Measurements from ENCODE around the gene ALPK1. TPM values are rescaled to one million over a fixed set of nuclear protein-coding genes. Genes with fewer than 3 reads are reported as not detected.
"Not testable (repeated sequence)": the region's sequence is repeated elsewhere in the genome, so short reads cannot be mapped to it uniquely, and the experiment has no call there.

ALPK1 gene
- total RNA-seq, 1 donor from 2014 or later: 1.4 TPM

DNA sequence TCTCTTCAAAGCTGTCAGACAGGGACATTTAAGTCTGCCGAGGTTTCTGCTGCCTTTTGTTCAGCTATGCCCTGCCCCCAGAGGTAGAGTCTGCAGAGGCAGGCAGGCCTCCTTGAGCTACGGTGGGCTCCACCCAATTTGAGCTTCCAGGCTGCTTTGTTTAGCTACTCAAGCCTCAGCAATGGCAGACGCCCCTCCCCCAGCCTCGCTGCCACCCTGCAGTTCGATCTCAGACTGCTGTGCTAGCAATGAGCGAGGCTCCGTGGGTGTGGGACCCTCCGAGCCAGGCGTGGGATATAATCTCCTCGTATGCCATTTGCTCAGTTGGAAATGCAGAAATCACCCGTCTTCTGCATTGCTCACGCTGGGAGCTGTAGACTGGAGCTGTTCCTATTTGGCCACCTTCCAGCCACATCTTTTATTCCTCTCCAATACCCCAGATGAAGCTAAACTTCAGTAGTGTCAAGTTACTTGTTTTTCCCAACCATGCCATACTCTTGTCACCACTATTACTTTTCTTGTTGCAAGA is 12.2 kb downstream of the ALPK1 start:
- peak overlapping the region; percentile 17 for H3K4me3 ChIP-seq (ENCODE audit: insufficient read depth, low read depth, low read length)
- H3K4me3 Mint-ChIP-seq (ENCODE audit: unreplicated experiment); H3K4me1 ChIP-seq (ENCODE audit: insufficient read depth, low read length); H3K9me3 Mint-ChIP-seq (ENCODE audit: unreplicated experiment); H3K27me3 ChIP-seq (ENCODE audit: insufficient read depth, low read length); H3K9ac ChIP-seq (ENCODE audit: low read length); DNase-seq (ENCODE audit: low read depth); H3K4me1 Mint-ChIP-seq (ENCODE audit: low read depth, unreplicated experiment); H3K9me3 ChIP-seq (ENCODE audit: insufficient read depth, low read depth, low read length); H3K79me2 ChIP-seq (ENCODE audit: insufficient read depth, low read length); H3K27ac ChIP-seq (ENCODE audit: low read depth, low read length); H3K27ac Mint-ChIP-seq (ENCODE audit: unreplicated experiment); H3K27me3 Mint-ChIP-seq (ENCODE audit: low read depth, unreplicated experiment); H4K20me1 ChIP-seq (ENCODE audit: insufficient read depth, low read length); H3K36me3 ChIP-seq (ENCODE audit: insufficient read depth, low read length); H2AFZ ChIP-seq (ENCODE audit: low read depth, low read length); H3K36me3 Mint-ChIP-seq (ENCODE audit: low read depth, unreplicated experiment); FAIRE-seq: not testable (repeated sequence)
- H3K4me2 ChIP-seq (ENCODE audit: low read length): peak overlapping the region; percentile 77

DNA sequence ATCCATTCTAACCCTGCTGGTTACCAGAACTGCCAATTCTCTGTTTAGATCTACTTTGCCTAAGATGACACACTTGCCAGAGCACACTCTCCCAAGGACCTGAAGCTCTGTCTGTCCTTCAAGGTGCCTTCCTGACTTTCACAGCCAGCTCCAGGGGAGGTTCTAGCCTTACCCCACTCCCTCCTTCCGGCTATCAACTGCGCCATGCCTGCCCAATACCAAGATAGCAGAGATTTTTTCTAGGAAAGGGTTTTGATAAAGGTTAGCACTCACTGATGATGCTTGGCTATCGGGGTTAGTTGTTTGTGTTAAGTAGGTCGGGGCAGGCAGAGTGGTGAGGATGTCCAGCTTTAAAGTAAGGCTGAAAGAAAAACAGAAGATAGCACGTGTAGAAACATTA is 14.3 kb downstream of the ALPK1 start:
- Histone ChIP-seq H2AFZ (ENCODE audit: low read depth, low read length) (no peak overlapping the region), H3K9ac (ENCODE audit: low read length) (no peak overlapping the region), H3K4me3 (ENCODE audit: insufficient read depth, low read depth, low read length) (no peak overlapping the region), H3K4me2 (ENCODE audit: low read length) (no peak overlapping the region), H3K9me3 (ENCODE audit: insufficient read depth, low read depth, low read length) (no peaks in the 10 kb centered on the region), H3K36me3 (ENCODE audit: insufficient read depth, low read length) (no peaks in the 10 kb centered on the region), H3K27ac (ENCODE audit: low read depth, low read length) (no peak overlapping the region), H4K20me1 (ENCODE audit: insufficient read depth, low read length) (no peaks in the 10 kb centered on the region), H3K4me1 (ENCODE audit: insufficient read depth, low read length) (no peaks in the 10 kb centered on the region), H3K27me3 (ENCODE audit: insufficient read depth, low read length) (no peaks in the 10 kb centered on the region), H3K79me2 (ENCODE audit: insufficient read depth, low read length) (no peaks in the 10 kb centered on the region)
- Mint-ChIP-seq H3K27ac (ENCODE audit: unreplicated experiment) (no peak overlapping the region), H3K4me3 (ENCODE audit: unreplicated experiment) (no peak overlapping the region), H3K9me3 (ENCODE audit: unreplicated experiment) (peaks cover 9% of the 10 kb centered on the region), H3K4me1 (ENCODE audit: low read depth, unreplicated experiment) (peaks cover 4% of the 10 kb centered on the region), H3K36me3 (ENCODE audit: low read depth, unreplicated experiment) (peaks cover 2% of the 10 kb centered on the region), H3K27me3 (ENCODE audit: low read depth, unreplicated experiment) (peaks cover 6% of the 10 kb centered on the region)
- FAIRE-seq: no peak
- TF ChIP-seq, protein P1, sequence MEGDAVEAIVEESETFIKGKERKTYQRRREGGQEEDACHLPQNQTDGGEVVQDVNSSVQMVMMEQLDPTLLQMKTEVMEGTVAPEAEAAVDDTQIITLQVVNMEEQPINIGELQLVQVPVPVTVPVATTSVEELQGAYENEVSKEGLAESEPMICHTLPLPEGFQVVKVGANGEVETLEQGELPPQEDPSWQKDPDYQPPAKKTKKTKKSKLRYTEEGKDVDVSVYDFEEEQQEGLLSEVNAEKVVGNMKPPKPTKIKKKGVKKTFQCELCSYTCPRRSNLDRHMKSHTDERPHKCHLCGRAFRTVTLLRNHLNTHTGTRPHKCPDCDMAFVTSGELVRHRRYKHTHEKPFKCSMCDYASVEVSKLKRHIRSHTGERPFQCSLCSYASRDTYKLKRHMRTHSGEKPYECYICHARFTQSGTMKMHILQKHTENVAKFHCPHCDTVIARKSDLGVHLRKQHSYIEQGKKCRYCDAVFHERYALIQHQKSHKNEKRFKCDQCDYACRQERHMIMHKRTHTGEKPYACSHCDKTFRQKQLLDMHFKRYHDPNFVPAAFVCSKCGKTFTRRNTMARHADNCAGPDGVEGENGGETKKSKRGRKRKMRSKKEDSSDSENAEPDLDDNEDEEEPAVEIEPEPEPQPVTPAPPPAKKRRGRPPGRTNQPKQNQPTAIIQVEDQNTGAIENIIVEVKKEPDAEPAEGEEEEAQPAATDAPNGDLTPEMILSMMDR (IDR thresholded peaks at IDR 0.05; ENCODE audit: insufficient read depth, low read depth, low read length): no peak
- no peak for TF ChIP-seq EZH2 (IDR thresholded peaks at IDR 0.05; ENCODE audit: insufficient read depth, low read length)
- DNase-seq (ENCODE audit: low read depth): no peak

DNA sequence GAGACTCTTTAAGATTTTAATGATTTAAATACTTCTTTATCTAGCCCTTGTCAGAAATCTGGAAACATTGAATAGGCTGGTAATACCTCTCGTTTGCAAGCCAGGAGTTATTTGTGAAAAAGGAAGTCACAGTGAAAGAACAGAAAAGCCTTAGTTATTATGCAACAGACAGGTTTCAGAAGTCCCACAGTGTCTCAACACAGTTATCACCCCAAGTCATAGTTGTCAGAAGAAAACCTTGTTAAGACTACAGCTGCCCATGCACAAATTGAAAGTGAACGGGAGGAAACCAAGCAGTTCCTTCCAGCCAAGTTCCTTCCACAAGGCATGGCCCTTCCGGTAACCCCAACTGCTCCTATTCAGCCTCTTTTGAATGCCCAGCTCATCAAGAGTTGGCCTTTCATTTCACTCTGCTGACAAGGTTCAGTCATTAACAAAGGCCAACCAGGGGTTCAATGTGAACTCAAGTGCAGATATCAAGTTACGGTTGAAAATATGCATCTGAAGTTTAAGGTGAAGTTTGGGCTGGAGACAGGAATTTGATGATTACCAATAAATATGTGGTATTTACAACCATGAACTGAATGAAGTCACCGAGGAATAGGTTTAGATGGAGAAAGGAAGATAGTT is 15.6 kb downstream of the ALPK1 start:
- H2AFZ ChIP-seq (ENCODE audit: low read depth, low read length): no peak overlapping the region
- no peak overlapping the region for H3K4me2 ChIP-seq (ENCODE audit: low read length)
- no peaks in the 10 kb centered on the region for H3K36me3 ChIP-seq (ENCODE audit: insufficient read depth, low read length)
- peaks cover 5% of the 10 kb centered on the region for H3K9me3 Mint-ChIP-seq (ENCODE audit: unreplicated experiment)
- no peak for FAIRE-seq
- no peak for DNase-seq (ENCODE audit: low read depth)
- H3K27me3 ChIP-seq (ENCODE audit: insufficient read depth, low read length): no peaks in the 10 kb centered on the region
- no peak overlapping the region for H3K9ac ChIP-seq (ENCODE audit: low read length)
- no peaks in the 10 kb centered on the region for H4K20me1 ChIP-seq (ENCODE audit: insufficient read depth, low read length)
- H3K27me3 Mint-ChIP-seq (ENCODE audit: low read depth, unreplicated experiment): no peaks in the 10 kb centered on the region
- TF ChIP-seq EZH2 (IDR thresholded peaks at IDR 0.05; ENCODE audit: insufficient read depth, low read length): no peak
- TF ChIP-seq, protein P1 (IDR thresholded peaks at IDR 0.05; ENCODE audit: insufficient read depth, low read depth, low read length): no peak
- no peaks in the 10 kb centered on the region for H3K79me2 ChIP-seq (ENCODE audit: insufficient read depth, low read length)
- no peaks in the 10 kb centered on the region for H3K9me3 ChIP-seq (ENCODE audit: insufficient read depth, low read depth, low read length)
- no peak overlapping the region for H3K27ac Mint-ChIP-seq (ENCODE audit: unreplicated experiment)
- H3K4me1 Mint-ChIP-seq (ENCODE audit: low read depth, unreplicated experiment): peaks cover 4% of the 10 kb centered on the region
- H3K27ac ChIP-seq (ENCODE audit: low read depth, low read length): no peak overlapping the region
- no peak overlapping the region for H3K4me3 ChIP-seq (ENCODE audit: insufficient read depth, low read depth, low read length)
- H3K4me3 Mint-ChIP-seq (ENCODE audit: unreplicated experiment): no peak overlapping the region
- H3K36me3 Mint-ChIP-seq (ENCODE audit: low read depth, unreplicated experiment): peaks cover 2% of the 10 kb centered on the region
- no peaks in the 10 kb centered on the region for H3K4me1 ChIP-seq (ENCODE audit: insufficient read depth, low read length)
